K562 (cell line): ENCODE results near the gene GOLGA8B. TPM values are rescaled to one million over a fixed set of nuclear protein-coding genes. Genes with fewer than 3 reads are reported as not detected.

Experiments
- ARNT ChIP-seq, 2 experiments: fragments of 450-650 bp; IDR thresholded peaks; 2 replicates each; pipeline ENCODE4 v1.6.1; 2016; ENCODE audit warnings: mild to moderate bottlenecking in 1 of 2
- CXXC5 ChIP-seq: fragments of 250-450 bp; sonication (Bioruptor Pico); IDR thresholded peaks from 2 replicates; pipeline ENCODE4 v1.8.0; 2022; ENCODE audit warnings: inconsistent platforms, mild to moderate bottlenecking, moderate library complexity
- HINFP ChIP-seq: fragments of 450-650 bp; conservative IDR thresholded peaks from 2 replicates; pipeline ENCODE4 v1.6.1; 2016; ENCODE audit warnings: missing genetic modification characterization, low read depth, mild to moderate bottlenecking, control low read depth, missing compliant biosample characterization
- HOXB6 ChIP-seq: fragments of 250-450 bp; sonication (Bioruptor Pico); IDR thresholded peaks from 2 replicates; pipeline ENCODE4 v1.5.1; 2022; ENCODE audit warnings: mild to moderate bottlenecking, borderline replicate concordance
- KLF16 ChIP-seq: IDR thresholded peaks from 2 replicates; pipeline ENCODE4 v1.6.1; 2016; ENCODE audit warnings: antibody characterized with exemption
- MAFG ChIP-seq: fragments of 450-650 bp; conservative IDR thresholded peaks from 2 replicates; pipeline ENCODE4 v1.6.1; 2016; ENCODE audit warnings: missing genetic modification characterization, missing compliant biosample characterization
- NFE2 ChIP-seq: IDR thresholded peaks from 2 replicates; pipeline ENCODE4 v1.6.1; 2014; ENCODE audit warnings: antibody characterized with exemption, low read depth
- SMARCA4 ChIP-seq: fragments of 450-650 bp; IDR thresholded peaks from 2 replicates; pipeline ENCODE4 v1.6.1; 2016
- U2AF2 ChIP-seq: fragments of 200-400 bp; formaldehyde crosslinking; optimal IDR thresholded peaks from 2 replicates; pipeline ENCODE3; 2017; ENCODE audit warnings: low read depth, mild to moderate bottlenecking, low read length
- polyA plus RNA-seq, 8 experiments: library from polyadenylated mRNA; depleted of rRNA in 4 of 8; stranded (reverse) in 5 of 8; unstranded in 3 of 8; fragments of >200 nt; fragmentation: Nextera tagmentation in 2 of 8; fragmentation: Illumina TruSeq in 1 of 8; extraction: Ambion mirVana in 2 of 8; extraction: Trizol in 1 of 8; gene quantifications; 2 replicates each; pipeline versions ENCODE4 v1.2.1 to v1.2.3, GENCODE V29; 2011 to 2014; ENCODE audit warnings: inconsistent platforms in 1 of 8, missing spikeins in 1 of 8
- total RNA-seq, 7 experiments: library from RNA; depleted of rRNA in 6 of 7; stranded (reverse); fragments of >200 nt in 6 of 7; fragmentation: Illumina TruSeq in 2 of 7; extraction: Trizol in 2 of 7; gene quantifications; 2 replicates each; pipeline versions ENCODE4 v1.2.1 to v1.2.3, GENCODE V29; 2011 to 2021; ENCODE audit warnings: low replicate concordance in 1 of 7
- TF ChIP-seq, protein P1 (sequence below): fragments of 450-650 bp; IDR thresholded peaks from 2 replicates; pipeline ENCODE4 v1.7.1; 2018; ENCODE audit warnings: mild to moderate bottlenecking, low read depth; ENCODE audit not compliant: partially characterized antibody
- TF ChIP-seq, protein P2 (sequence below): fragments of 250-450 bp; sonication (Bioruptor Pico); IDR thresholded peaks from 2 replicates; pipeline ENCODE4 v1.4.0; 2020; ENCODE audit warnings: mild to moderate bottlenecking, moderate library complexity
- TF ChIP-seq, protein P3 (sequence below), 2 experiments: fragments of 450-650 bp; conservative IDR thresholded peaks; 2 replicates each; pipeline ENCODE4 v1.6.1; 2017; ENCODE audit warnings: mild to moderate bottlenecking in 2 of 2, moderate library complexity in 2 of 2
- TF ChIP-seq, protein P4 (sequence below): fragments of 450-650 bp; IDR thresholded peaks from 2 replicates; pipeline ENCODE4 v1.6.1; 2016; ENCODE audit warnings: borderline replicate concordance
- TF ChIP-seq, protein P5 (sequence below), 2 experiments: IDR thresholded peaks; 2 replicates each; pipeline ENCODE4 v1.6.1; 2012; ENCODE audit warnings: improper control_type of control experiment in 2 of 2, low read depth in 2 of 2, low read length in 2 of 2, borderline replicate concordance in 1 of 2

The GOLGA8B gene
- total and polyA plus RNA-seq, 9 of the 15 experiments (the other 6 are each of a cell fraction or from before 2014, with no cell fraction given) = 7.9 to 236 (median 54.1) TPM

DNA sequence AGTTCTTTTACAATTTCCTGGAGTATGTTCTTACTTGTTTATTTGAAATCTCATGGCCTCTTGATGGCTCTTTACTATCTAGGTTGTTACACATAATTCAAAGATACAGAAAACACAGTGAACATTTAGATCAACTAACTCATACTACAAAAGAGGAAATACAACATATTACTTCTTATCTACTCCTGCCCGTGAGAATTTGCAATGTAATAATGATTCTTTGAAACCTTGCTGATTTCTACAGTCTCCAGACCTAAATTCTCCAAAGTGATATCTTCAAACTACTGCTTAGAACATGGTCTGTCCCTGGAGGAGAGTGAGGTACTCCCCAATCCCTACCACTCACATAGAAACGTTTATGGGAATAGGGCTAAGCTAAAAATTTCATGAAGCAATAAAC is 29.9 kb upstream of the GOLGA8B start (continued):
- TF ChIP-seq HOXB6 (CRISPR knock-in tag) = no peak
- TF ChIP-seq U2AF2 = no peak
- TF ChIP-seq, protein P1, sequence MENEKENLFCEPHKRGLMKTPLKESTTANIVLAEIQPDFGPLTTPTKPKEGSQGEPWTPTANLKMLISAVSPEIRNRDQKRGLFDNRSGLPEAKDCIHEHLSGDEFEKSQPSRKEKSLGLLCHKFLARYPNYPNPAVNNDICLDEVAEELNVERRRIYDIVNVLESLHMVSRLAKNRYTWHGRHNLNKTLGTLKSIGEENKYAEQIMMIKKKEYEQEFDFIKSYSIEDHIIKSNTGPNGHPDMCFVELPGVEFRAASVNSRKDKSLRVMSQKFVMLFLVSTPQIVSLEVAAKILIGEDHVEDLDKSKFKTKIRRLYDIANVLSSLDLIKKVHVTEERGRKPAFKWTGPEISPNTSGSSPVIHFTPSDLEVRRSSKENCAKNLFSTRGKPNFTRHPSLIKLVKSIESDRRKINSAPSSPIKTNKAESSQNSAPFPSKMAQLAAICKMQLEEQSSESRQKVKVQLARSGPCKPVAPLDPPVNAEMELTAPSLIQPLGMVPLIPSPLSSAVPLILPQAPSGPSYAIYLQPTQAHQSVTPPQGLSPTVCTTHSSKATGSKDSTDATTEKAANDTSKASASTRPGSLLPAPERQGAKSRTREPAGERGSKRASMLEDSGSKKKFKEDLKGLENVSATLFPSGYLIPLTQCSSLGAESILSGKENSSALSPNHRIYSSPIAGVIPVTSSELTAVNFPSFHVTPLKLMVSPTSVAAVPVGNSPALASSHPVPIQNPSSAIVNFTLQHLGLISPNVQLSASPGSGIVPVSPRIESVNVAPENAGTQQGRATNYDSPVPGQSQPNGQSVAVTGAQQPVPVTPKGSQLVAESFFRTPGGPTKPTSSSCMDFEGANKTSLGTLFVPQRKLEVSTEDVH = no peak
- TF ChIP-seq, protein P2, sequence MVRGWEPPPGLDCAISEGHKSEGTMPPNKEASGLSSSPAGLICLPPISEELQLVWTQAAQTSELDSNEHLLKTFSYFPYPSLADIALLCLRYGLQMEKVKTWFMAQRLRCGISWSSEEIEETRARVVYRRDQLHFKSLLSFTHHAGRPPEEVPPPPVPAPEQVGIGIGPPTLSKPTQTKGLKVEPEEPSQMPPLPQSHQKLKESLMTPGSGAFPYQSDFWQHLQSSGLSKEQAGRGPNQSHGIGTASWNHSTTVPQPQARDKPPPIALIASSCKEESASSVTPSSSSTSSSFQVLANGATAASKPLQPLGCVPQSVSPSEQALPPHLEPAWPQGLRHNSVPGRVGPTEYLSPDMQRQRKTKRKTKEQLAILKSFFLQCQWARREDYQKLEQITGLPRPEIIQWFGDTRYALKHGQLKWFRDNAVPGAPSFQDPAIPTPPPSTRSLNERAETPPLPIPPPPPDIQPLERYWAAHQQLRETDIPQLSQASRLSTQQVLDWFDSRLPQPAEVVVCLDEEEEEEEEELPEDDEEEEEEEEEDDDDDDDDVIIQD (CRISPR knock-in tag) = no peak
- TF ChIP-seq HINFP = no peak
- TF ChIP-seq, protein P3, sequence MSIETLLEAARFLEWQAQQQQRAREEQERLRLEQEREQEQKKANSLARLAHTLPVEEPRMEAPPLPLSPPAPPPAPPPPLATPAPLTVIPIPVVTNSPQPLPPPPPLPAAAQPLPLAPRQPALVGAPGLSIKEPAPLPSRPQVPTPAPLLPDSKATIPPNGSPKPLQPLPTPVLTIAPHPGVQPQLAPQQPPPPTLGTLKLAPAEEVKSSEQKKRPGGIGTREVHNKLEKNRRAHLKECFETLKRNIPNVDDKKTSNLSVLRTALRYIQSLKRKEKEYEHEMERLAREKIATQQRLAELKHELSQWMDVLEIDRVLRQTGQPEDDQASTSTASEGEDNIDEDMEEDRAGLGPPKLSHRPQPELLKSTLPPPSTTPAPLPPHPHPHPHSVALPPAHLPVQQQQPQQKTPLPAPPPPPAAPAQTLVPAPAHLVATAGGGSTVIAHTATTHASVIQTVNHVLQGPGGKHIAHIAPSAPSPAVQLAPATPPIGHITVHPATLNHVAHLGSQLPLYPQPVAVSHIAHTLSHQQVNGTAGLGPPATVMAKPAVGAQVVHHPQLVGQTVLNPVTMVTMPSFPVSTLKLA (conservative IDR thresholded peaks at IDR 0.05) = no peak
- TF ChIP-seq CXXC5 (CRISPR knock-in tag) = no peak
- TF ChIP-seq, protein P4, sequence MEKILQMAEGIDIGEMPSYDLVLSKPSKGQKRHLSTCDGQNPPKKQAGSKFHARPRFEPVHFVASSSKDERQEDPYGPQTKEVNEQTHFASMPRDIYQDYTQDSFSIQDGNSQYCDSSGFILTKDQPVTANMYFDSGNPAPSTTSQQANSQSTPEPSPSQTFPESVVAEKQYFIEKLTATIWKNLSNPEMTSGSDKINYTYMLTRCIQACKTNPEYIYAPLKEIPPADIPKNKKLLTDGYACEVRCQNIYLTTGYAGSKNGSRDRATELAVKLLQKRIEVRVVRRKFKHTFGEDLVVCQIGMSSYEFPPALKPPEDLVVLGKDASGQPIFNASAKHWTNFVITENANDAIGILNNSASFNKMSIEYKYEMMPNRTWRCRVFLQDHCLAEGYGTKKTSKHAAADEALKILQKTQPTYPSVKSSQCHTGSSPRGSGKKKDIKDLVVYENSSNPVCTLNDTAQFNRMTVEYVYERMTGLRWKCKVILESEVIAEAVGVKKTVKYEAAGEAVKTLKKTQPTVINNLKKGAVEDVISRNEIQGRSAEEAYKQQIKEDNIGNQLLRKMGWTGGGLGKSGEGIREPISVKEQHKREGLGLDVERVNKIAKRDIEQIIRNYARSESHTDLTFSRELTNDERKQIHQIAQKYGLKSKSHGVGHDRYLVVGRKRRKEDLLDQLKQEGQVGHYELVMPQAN = no peak
- TF ChIP-seq, protein P5, sequence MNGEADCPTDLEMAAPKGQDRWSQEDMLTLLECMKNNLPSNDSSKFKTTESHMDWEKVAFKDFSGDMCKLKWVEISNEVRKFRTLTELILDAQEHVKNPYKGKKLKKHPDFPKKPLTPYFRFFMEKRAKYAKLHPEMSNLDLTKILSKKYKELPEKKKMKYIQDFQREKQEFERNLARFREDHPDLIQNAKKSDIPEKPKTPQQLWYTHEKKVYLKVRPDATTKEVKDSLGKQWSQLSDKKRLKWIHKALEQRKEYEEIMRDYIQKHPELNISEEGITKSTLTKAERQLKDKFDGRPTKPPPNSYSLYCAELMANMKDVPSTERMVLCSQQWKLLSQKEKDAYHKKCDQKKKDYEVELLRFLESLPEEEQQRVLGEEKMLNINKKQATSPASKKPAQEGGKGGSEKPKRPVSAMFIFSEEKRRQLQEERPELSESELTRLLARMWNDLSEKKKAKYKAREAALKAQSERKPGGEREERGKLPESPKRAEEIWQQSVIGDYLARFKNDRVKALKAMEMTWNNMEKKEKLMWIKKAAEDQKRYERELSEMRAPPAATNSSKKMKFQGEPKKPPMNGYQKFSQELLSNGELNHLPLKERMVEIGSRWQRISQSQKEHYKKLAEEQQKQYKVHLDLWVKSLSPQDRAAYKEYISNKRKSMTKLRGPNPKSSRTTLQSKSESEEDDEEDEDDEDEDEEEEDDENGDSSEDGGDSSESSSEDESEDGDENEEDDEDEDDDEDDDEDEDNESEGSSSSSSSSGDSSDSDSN (IDR thresholded peaks at IDR 0.05; ENCODE audit: borderline replicate concordance in 1 of 2, low read depth in 2 of 2, low read length in 2 of 2) = no peak
- 0 out of 2 replicates have a peak, but pooled peaks have one; percentile 15 for TF ChIP-seq MAFG
- TF ChIP-seq ARNT (IDR thresholded peaks at IDR 0.05) = no peak
- no peak for TF ChIP-seq KLF16
- TF ChIP-seq NFE2 = peak; percentile 33; the same call in 1 of the 2 replicates
- TF ChIP-seq SMARCA4 = peak; percentile 44
